Spinal cord (tissue), 10 donors: ENCODE measurements around the gene LAMTOR5. TPM values are rescaled to one million over a fixed set of nuclear protein-coding genes. Genes with fewer than 3 reads are reported as not detected.

Source experiments
- DNase-seq, 6 donors: peaks; one replicate each; pipeline versions ENCODE4 v3.0.0 to v3.0.0-alpha.2; 2013 to 2015; ENCODE audit warnings: low spot score in 6 of 6, low read depth in 4 of 6
- H3K27ac ChIP-seq: one replicate; pipeline ENCODE4 v1.5.1; 2013; ENCODE audit warnings: low read depth, low read length, control low read depth
- H3K27me3 ChIP-seq: one replicate; pipeline ENCODE4 v1.6.1; 2013; ENCODE audit warnings: low read length; ENCODE audit not compliant: control insufficient read depth, insufficient read depth
- H3K36me3 ChIP-seq: one replicate; pipeline ENCODE4 v1.6.1; 2013; ENCODE audit warnings: low read length; ENCODE audit not compliant: control insufficient read depth, insufficient read depth
- H3K4me1 ChIP-seq: one replicate; pipeline ENCODE4 v1.6.1; 2013; ENCODE audit warnings: low read length; ENCODE audit not compliant: control insufficient read depth, insufficient read depth
- H3K4me3 ChIP-seq: one replicate; pipeline ENCODE4 v1.5.1; 2013; ENCODE audit warnings: low read depth, low read length, control low read depth
- H3K9me3 ChIP-seq: one replicate; pipeline ENCODE4 v1.6.1; 2013; ENCODE audit warnings: low read length; ENCODE audit not compliant: control insufficient read depth, insufficient read depth
- whole genome bisulfite sequencing: methylation state at CpG from one replicate; pipeline ENCODE4 v1.1.5; 2013; ENCODE audit warnings: missing lambda C conversion rate; ENCODE audit not compliant: insufficient coverage; 5-methylcytosine and 5-hydroxymethylcytosine counted together
- polyA plus RNA-seq, 2 donors: library from polyadenylated mRNA; unstranded; fragments of 120-200 nt; gene quantifications; one replicate each; pipeline ENCODE4 v1.2.1, GENCODE V29; 2013; ENCODE audit not compliant: insufficient read length in 2 of 2
- total RNA-seq, 2 donors: library from RNA; depleted of rRNA in 1 of 2; stranded (reverse); fragments of 120-200 nt in 1 of 2; fragments of >200 nt in 1 of 2; gene quantifications; one replicate each; pipeline versions ENCODE4 v1.2.3 to v1.2.4, GENCODE V29; 2013 to 2014
- donor health status: healthy.

LAMTOR5 gene
- total and polyA plus RNA-seq, 4 donors = 39.6 to 151 (median 135) TPM

DNA sequence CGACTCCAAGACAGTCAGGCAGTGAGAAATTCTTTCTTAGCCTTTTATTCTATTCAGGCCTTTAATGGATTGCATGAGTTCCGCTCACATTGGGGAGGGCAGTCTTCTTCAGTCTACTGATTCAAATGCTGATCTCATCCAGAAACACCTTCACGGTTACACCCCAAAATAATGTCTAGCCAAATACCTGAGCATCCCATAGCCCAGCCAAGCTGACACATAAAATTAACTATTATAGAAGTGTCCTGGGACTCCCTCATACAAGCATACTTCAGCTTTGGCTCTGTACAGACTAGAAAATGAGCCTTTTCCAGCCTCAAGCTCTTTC lies 13.0 kb downstream of the LAMTOR5 start:
- H3K4me1 ChIP-seq = no peaks in the 10 kb centered on the region

DNA sequence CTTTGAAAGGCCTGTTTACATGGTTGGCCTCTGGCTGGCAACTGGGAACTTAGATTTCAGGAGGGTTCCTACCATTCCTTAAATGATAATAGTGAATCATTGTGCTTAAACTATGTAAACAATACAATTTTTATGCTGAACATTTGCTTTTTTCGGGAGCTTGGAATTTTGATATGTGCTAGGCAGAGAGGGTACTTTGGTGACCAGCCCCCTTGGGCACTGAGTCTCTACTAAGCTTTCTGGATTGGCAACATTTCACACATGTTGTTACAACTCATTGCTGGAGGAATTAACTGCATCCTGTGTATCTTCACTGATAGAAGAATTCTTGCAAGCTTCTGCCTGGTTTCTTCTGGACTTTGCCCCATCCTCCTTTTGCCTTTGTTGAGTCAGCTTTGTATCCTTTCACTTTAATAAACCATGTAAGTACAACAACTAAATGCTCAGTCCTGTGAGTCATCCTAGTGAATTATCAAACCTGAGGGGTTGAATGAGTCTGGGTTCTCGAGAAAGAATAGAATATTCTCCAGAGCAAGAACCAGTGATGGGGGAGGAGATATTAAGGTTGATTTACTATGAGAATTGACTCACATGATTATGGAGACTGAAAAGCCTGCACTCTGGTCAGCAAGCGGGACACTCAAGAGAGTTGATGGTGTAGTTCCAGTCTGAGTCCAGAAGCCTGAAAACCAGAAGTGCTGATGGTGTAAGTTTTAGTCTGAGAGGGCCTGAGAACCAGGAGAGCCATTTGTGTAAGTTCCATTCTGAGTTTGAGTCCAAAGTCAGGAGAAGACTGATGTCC lies 13.6 kb downstream of the LAMTOR5 start:
- H3K9me3 ChIP-seq = no peaks in the 10 kb centered on the region
- no peaks in the 10 kb centered on the region for H3K27me3 ChIP-seq
- H3K36me3 ChIP-seq = peaks cover 11% of the 10 kb centered on the region
- no peak for DNase-seq
- H3K4me3 ChIP-seq = no peak overlapping the region
- WGBS = 76% methylated on average over 2 of the region's 3 CpGs
- H3K4me1 ChIP-seq = no peaks in the 10 kb centered on the region
- H3K27ac ChIP-seq = no peak overlapping the region

More for the DNA sequence above, 13.0 kb downstream of the LAMTOR5 start:
- no peaks in the 10 kb centered on the region for H3K9me3 ChIP-seq
- no peaks in the 10 kb centered on the region for H3K27me3 ChIP-seq
- peaks cover 12% of the 10 kb centered on the region for H3K36me3 ChIP-seq
- no peak for DNase-seq
- no peak overlapping the region for H3K4me3 ChIP-seq
- H3K27ac ChIP-seq = no peak overlapping the region
- 78% methylated on average over 1 of the region's 3 CpGs for WGBS

DNA sequence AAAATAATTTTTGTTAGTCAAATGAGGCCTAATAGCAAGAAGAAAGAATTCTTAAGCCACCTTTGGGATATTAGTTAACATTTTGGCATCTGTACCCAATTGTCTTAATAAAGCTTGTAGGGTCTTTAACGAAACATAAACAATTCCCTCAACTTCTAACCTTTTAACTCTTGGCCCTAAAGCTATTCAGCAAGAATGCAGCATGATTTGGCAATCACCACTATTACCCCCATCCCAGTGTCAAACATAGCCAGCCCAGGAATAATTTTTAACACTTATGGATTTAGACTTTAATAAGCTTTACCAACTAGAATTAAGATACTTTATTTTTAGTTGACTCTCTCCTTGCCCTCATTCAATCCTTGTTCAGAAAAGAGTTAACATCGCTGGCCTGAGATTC lies 14.2 kb downstream of the LAMTOR5 start:
- Histone ChIP-seq H3K27ac (no peak overlapping the region), H3K4me3 (no peak overlapping the region), H3K9me3 (no peaks in the 10 kb centered on the region), H3K27me3 (no peaks in the 10 kb centered on the region), H3K4me1 (no peaks in the 10 kb centered on the region), H3K36me3 (peaks cover 8% of the 10 kb centered on the region)
- DNase-seq = no peak
- WGBS = 100% methylated on average over 1 of the region's 2 CpGs

DNA sequence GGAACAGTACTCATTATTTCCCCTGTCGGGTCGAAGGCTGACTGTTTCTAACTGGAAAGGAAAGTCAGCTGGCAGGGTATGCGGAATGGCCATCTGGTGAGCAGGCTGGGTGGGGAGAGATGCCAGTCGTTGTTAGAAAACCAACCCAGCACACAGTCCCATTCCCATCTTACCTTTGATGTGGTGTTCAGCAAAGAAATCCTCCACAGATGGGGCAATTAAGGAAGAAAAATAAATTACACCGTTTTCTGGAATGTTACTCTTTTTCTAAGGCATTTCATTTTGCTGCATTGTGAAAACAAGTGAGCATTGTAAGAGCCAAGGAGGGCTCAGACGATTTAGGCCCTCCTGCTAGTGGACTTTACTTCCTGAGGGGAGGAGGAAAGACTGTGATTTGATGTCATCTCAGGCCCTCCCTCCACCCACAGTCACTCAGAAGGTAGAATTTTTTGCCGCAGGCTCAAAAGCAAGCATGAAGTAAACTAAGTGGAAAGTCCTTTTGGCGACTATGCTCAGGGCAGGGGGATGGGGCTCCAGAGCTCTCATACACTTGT lies 16.7 kb downstream of the LAMTOR5 start, which contains the start of gene SLC16A4:
Gene SLC16A4 (minus strand): TSS at position 335 of the 554 bp plus-strand sequence. CDS start 1,703 bp downstream, outside the sequence.
- H3K36me3 ChIP-seq = no peaks in the 10 kb centered on the region
- no peaks in the 10 kb centered on the region for H3K9me3 ChIP-seq
- no peaks in the 10 kb centered on the region for H3K27me3 ChIP-seq
- peak in 3 of 6 donors; percentile 7 to 91 (median 49) for DNase-seq
- H3K4me1 ChIP-seq = no peaks in the 10 kb centered on the region
- WGBS = 24% methylated on average over 2 of the region's 8 CpGs
- H3K27ac ChIP-seq = peak within 1 kb of the TSS; percentile 83
- peak within 1 kb of the TSS; percentile 19 for H3K4me3 ChIP-seq

DNA sequence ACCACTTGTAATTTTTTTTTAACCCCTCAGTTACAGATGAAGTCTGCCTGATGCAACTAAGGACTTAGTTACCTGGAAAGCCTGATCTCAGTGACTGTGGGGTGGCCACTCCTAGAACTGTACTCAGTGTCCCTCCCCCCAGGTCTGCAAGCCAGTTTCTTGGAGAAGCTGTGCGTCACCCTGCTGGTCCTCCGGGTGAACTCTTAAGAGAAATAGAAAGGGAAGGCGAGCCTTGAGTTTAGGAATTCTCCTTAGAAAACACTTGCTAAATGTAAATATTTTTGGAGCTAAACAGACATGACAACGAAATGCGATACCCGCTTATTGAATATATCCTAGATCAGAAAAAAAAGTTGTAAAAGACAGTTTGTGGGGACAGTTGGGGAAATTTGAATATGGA lies 17.4 kb downstream of the LAMTOR5 start:
- no CpG with 5 or more reads among the region's 6 CpGs for WGBS
- H3K27ac ChIP-seq = peak overlapping the region; percentile 83
- no peaks in the 10 kb centered on the region for H3K4me1 ChIP-seq
- no peaks in the 10 kb centered on the region for H3K27me3 ChIP-seq
- no peaks in the 10 kb centered on the region for H3K9me3 ChIP-seq
- H3K36me3 ChIP-seq = no peaks in the 10 kb centered on the region
- peak overlapping the region; percentile 19 for H3K4me3 ChIP-seq
- peak in 2 of 6 donors; percentile 9 to 52 for DNase-seq

DNA sequence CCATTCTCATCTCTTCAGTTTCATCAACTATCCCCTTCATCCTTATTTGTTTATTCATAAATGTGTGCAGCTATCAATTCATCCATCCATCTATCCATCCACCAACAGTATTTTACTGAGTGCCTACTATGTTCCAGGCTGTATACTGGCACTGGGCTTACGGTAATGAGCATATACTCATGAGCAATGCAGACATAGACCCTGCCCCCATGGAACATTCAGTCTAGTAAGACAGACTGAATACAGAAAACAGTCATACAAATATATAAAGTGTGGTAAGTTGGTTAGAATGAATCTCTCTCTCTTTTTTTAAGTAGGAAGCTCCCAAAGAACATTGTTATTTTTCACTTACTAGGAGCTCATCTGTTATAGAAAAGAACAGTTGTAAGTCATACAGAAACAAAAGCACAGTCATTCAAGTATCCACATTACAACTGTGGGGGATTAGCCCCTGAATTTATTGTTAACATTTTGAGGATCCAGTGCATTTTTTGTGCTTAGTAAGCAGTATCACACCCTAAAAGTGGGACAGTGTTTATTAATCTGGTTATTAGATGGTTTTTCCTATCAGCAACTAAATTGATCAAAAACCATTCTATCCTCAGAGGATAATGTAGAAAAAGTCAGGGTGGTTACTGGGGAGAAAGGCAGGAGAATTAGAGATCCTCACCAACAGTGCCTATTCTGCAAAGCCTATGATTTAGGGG lies 20.3 kb downstream of the LAMTOR5 start:
- H3K9me3 ChIP-seq = no peaks in the 10 kb centered on the region
- DNase-seq = no peak
- H3K4me1 ChIP-seq = no peaks in the 10 kb centered on the region
- no peaks in the 10 kb centered on the region for H3K27me3 ChIP-seq
- no CpG with 5 or more reads among the region's 1 CpG for WGBS
- no peak overlapping the region for H3K27ac ChIP-seq
- H3K4me3 ChIP-seq = no peak overlapping the region
- H3K36me3 ChIP-seq = no peaks in the 10 kb centered on the region

DNA sequence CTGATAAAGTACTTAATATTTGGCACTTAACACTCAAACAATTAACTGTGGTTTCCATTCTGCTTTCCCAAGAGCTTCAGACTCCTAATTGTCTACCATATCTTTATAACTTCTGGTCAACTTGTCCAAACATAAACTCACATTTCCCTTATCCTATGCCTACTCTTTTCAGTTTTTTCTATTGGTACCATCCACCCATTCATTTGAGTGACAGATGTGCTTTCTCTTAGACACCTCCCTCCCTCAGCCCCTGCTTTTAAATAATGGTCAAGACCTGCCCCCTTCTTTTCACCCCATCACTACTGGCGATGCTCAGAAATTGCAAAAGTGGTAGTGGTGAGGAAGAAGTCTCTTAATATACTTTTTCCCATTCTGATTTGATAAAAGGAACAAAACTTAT lies 22.1 kb downstream of the LAMTOR5 start:
- Histone ChIP-seq H3K36me3 (no peaks in the 10 kb centered on the region), H3K4me3 (no peak overlapping the region), H3K4me1 (no peaks in the 10 kb centered on the region), H3K27ac (no peak overlapping the region), H3K9me3 (no peaks in the 10 kb centered on the region), H3K27me3 (no peaks in the 10 kb centered on the region)
- no CpG with 5 or more reads among the region's 1 CpG for WGBS
- DNase-seq = no peak

DNA sequence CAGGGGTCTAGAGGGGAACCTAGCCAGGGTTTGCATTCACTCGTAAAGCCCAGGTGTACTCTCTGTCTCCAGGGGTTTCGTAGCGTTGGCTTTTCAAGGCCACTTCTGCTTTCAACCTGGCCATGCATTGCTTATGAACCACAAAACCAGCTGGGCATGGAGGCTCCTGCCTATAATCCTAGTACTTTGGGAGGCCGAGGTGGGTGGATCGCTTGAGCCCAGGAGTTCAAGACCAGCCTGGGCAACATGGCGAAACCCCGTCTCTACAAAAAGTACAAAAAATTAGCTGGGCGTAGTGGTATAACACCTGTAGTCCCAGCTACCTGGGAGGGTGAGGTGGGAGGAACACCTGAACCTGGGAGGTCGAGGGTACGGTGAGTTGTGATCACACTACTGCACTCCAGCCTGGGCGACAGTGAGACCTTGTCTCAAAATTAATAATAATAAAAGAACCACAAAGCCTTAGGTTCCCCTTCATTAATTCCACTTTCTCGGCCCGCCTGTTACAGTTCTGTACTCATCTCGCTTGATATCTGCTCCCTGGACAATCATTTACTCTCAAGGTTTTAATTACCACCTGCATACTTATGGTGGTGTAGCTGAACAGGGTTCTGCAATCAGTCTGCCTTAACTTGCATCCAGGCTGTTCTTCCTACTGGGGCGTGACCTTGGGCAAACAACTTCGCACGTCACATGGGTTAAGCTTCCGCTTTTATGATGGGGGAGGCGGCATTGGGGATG lies 22.7 kb downstream of the LAMTOR5 start:
- H3K9me3 ChIP-seq = no peaks in the 10 kb centered on the region
- no peak overlapping the region for H3K4me3 ChIP-seq
- H3K27me3 ChIP-seq = no peaks in the 10 kb centered on the region
- no peaks in the 10 kb centered on the region for H3K4me1 ChIP-seq
- H3K27ac ChIP-seq = no peak overlapping the region
- no peak for DNase-seq
- no peaks in the 10 kb centered on the region for H3K36me3 ChIP-seq
- 94% methylated on average over 11 of the region's 19 CpGs for WGBS

DNA sequence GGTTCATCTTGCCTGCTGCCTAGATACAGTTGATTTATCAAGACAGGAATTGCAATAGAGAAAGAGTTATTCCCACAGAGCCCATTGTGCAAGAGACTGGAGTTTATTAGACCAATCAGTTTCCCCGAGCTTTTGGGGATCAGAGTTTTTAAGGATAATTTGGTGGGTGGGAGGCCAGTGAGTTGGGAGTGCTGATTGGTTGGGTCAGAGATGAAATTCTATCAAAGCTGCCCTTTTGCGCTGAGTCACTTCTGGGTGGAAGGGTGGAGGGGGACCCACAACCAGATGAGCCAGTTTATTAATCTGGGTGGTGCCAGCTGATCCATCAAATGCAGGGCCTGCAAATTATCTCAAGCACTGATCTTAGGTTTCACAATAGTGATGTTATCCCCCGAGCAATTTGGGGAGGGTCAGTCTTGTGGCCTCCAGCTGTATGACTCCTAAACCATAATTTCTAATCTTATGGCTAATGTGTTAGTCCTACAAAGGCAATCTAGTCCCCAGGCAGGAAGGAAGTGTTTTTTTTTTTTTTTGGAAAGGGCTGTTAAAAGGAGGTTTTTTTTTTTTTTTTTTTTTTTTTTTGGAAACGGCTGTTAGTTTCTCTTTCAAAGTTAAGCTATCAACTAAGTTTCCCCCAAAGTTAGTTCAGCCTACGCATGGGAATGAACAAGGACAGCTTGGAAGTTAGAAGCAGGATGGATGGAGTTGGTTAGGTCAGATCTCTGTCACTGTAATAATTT lies 24.1 kb downstream of the LAMTOR5 start:
- WGBS = 53% methylated on average over 2 of the region's 5 CpGs
- DNase-seq = peak in 1 of 6 donors; percentile 63
- no peak overlapping the region for H3K27ac ChIP-seq

More for the DNA sequence above, 24.1 kb downstream of the LAMTOR5 start:
- Histone ChIP-seq H3K9me3 (no peaks in the 10 kb centered on the region), H3K4me1 (no peaks in the 10 kb centered on the region), H3K27me3 (no peaks in the 10 kb centered on the region), H3K36me3 (no peaks in the 10 kb centered on the region), H3K4me3 (no peak overlapping the region)
